Breast epithelium (tissue), 4 donors: ENCODE measurements around the gene FBXO46. TPM values are rescaled to one million over a fixed set of nuclear protein-coding genes. Genes with fewer than 3 reads are reported as not detected.
A peak's percentile ranks its signal among the peaks of the same experiment; 100 is the strongest.

Experiments
- DNase-seq, 2 donors: peaks; one replicate each; pipeline ENCODE4 v3.0.0-alpha.2; 2019; ENCODE audit warnings: low spot score in 2 of 2
- H3K27ac ChIP-seq, 2 donors: fragments of 200-600 bp; sonication (generic) in 1 of 2; one replicate each; pipeline ENCODE4 v1.5.1; 2016 to 2019; ENCODE audit warnings: mild to moderate bottlenecking in 1 of 2
- H3K27me3 ChIP-seq, 2 donors: fragments of 200-600 bp; sonication (generic) in 1 of 2; one replicate each; pipeline versions ENCODE4 v1.5.1 to v1.6.0; 2017 to 2019; ENCODE audit warnings: control low read depth in 1 of 2, mild to moderate bottlenecking in 1 of 2
- H3K36me3 ChIP-seq: fragments of 200-600 bp; one replicate; pipeline ENCODE4 v1.5.1; 2019
- H3K4me1 ChIP-seq, 2 donors: fragments of 200-600 bp; sonication (generic); one replicate each; pipeline ENCODE4 v1.5.1; 2016 to 2019; ENCODE audit warnings: control low read depth in 1 of 2
- H3K4me3 ChIP-seq, 3 donors: fragments of 200-600 bp; sonication (generic); 1 replicate in 2 of 3; 2 replicates in 1 of 3; pipeline ENCODE4 v1.5.1; 2016 to 2019; ENCODE audit warnings: mild to moderate bottlenecking in 3 of 3, moderate library complexity in 2 of 3
- H3K9me3 ChIP-seq, 2 donors: fragments of 200-600 bp; sonication (generic) in 1 of 2; one replicate each; pipeline ENCODE4 v1.5.1; 2016 to 2019; ENCODE audit warnings: control low read depth in 1 of 2
- POLR2A ChIP-seq: fragments of 450-650 bp; IDR thresholded peaks from one replicate; pipeline ENCODE4 v1.6.1; 2016; ENCODE audit warnings: antibody characterized with exemption, mild to moderate bottlenecking, moderate library complexity
- POLR2AphosphoS5 ChIP-seq, 3 donors: sonication (generic); formaldehyde crosslinking; IDR thresholded peaks; one replicate each; pipeline ENCODE4 v1.6.1; 2017; ENCODE audit warnings: antibody characterized with exemption in 3 of 3
- intact Hi-C: fragments of 100-400 bp; cut with DNase I; formaldehyde crosslinking; loops from one replicate; pipeline ENCODE4 v1.15.1; 2023; ENCODE audit warnings: low total_unique reads
- total RNA-seq, 3 donors: library from RNA; depleted of rRNA; stranded (reverse); fragments of >200 nt; gene quantifications; one replicate each; pipeline ENCODE4 v1.1.0, GENCODE V29; 2016
- TF ChIP-seq, protein P1 (sequence below), 3 donors: fragments of 450-650 bp; IDR thresholded peaks; one replicate each; pipeline ENCODE4 v1.5.1; 2016 to 2017; ENCODE audit warnings: antibody characterized with exemption in 3 of 3, mild to moderate bottlenecking in 3 of 3, moderate library complexity in 3 of 3

The FBXO46 gene, protein sequence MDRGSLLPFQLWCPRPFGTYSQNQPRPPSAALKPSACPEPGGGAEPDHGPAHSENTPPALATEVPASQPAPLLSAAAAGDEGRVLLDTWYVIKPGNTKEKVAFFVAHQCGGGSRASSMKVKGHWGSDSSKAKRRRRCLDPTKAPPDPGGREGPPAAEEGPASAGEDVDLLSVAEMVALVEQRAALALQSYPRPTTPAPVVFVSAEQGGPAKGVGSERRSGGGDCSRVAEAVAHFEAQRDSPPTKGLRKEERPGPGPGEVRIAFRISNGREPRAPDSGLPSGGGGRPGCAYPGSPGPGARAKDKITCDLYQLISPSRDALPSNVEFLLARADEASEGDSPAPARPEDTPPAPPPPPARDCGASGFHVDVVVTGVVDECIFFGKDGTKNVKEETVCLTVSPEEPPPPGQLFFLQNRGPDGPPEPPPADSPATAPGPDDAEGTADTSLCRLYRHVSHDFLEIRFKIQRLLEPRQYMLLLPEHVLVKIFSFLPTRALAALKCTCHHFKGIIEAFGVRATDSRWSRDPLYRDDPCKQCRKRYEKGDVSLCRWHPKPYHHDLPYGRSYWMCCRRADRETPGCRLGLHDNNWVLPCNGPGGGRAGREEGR
- 10 to 100 TPM in 2 of 3 donors, 1 to 10 TPM in 1; 8.0 to 15.1 (median 13.8) TPM for total RNA-seq

DNA sequence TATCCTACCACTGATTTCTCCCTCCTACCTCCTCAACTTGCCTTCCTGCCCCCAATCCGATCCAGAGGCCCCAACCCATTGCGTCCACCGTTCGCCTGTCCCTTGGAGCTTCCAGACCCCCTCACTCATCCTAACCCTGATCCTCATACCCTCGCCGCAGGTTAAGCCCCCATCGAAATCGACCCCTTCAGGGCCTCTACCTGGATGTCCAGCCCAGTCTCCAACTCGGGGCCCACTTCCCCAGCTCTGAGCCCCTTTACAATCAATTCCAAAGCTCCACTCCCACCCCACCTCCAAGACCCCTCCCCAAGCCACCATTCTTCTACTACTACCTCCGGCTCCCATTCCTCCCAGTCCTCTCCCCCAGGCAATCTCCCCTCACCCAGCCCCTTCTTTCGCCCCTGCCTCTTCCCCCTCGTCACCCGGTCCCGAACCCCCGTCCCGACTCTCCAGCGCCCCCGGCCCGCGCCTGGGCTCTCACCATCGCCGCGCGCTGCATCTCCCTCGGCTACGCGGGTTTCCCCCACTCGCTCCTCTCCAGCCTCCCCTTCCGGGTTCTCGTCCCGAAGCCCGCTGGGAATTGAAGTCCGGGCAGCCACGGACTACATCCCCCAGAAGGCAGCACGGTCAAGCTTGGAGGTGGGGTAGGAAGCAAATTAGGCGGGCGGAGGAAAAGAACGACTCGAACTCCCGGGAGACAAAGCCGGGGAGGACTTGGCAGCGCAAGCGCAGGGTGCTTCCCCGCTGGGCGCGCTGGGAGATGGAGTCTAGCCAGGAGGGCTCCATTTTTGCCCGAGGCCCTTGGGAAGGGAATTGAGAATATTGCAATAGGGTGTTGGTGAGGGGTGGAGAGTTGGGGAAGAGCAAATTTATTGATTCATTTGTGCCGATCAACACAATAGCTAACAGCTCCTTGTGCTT is at the start of gene FBXO46:
Gene FBXO46, minus strand, starts transcription at position 529 of the 921 bp plus-strand sequence. CDS start 17,401 bp downstream, outside the sequence.
- peak; percentile 93 to 95 (median 94) for TF ChIP-seq POLR2AphosphoS5 (IDR thresholded peaks at IDR 0.05)
- TF ChIP-seq POLR2A: peak; percentile 87
- TF ChIP-seq, protein P1, sequence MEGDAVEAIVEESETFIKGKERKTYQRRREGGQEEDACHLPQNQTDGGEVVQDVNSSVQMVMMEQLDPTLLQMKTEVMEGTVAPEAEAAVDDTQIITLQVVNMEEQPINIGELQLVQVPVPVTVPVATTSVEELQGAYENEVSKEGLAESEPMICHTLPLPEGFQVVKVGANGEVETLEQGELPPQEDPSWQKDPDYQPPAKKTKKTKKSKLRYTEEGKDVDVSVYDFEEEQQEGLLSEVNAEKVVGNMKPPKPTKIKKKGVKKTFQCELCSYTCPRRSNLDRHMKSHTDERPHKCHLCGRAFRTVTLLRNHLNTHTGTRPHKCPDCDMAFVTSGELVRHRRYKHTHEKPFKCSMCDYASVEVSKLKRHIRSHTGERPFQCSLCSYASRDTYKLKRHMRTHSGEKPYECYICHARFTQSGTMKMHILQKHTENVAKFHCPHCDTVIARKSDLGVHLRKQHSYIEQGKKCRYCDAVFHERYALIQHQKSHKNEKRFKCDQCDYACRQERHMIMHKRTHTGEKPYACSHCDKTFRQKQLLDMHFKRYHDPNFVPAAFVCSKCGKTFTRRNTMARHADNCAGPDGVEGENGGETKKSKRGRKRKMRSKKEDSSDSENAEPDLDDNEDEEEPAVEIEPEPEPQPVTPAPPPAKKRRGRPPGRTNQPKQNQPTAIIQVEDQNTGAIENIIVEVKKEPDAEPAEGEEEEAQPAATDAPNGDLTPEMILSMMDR (IDR thresholded peaks at IDR 0.05): no peak
- intact Hi-C loops: no loop called here

DNA sequence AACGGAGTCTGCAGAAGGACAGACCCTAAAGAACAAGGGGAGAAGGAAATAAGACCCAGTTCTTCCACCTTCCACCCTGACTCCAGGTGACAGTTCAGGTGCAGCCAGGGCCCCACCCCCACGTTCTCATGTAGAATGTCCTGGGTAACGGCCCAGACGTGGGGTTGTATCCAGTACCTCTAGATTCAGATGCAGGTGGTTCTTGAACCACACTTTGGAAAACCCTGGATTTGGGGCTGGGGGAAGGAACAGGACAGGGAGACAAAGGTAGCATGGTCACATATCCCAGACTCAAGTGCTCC is 49.4 kb upstream of the FBXO46 start:
- peaks cover 22 to 25% of the 10 kb centered on the region in 2 donors for H3K4me1 ChIP-seq
- no peaks in the 10 kb centered on the region for H3K27me3 ChIP-seq

More for the DNA sequence above, at the start of gene FBXO46:
- H3K4me3 ChIP-seq: peak within 1 kb of the TSS; percentile 71 to 91 (median 85)
- no peaks in the 10 kb centered on the region for H3K27me3 ChIP-seq
- peak; percentile 96 to 97 for DNase-seq
- no peaks in the 10 kb centered on the region for H3K36me3 ChIP-seq
- no peaks in the 10 kb centered on the region for H3K9me3 ChIP-seq
- peak within 1 kb of the TSS; percentile 71 to 91 for H3K27ac ChIP-seq
- peaks cover 0 to 5% of the 10 kb centered on the region in 2 donors for H3K4me1 ChIP-seq

DNA sequence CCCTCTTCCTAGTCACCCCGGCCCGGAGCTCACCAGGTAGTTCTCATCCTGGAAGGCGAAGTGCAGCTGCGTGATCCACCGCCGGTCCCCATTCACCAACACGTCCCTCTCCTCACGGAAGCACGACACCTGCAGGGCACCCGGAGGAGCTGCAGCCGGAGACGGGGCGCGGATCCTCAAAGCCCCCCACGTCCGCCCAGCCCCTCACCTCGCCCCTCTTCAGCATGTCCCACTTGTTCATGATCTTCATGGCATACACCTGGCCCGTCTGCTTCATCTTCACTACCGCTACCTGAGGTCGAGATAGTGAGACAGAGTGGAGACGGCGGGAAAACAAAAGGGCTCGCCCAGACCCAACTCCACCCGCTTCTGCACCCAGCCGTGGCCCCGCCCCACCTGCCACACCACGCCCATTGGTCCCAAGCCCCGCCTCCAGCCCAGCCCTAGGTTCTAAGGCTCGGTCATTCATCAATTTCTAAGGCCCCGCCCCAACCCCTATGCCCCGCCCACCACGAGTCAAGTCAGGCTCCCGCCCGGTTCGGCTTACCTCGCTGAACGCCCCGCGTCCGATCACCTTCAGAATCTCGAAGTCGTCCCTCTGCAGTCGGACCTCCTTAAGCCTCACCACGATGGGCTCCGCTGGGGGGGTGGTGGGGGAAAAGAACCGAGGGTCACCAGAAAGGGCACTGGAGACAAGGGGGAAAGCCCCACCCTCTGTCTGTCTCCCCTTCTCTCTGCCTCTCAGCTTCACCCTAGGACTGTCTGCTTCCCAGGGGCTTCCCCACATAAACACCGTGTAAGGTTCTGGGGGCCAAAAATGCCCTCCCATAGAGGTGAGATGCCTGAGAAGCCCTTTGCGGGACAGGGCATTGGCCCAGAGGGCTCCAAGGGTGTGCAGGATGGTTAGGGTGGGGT is 48.8 kb upstream of the FBXO46 start:
- Histone ChIP-seq H3K9me3 (no peaks in the 10 kb centered on the region), H3K4me1 (peaks cover 22 to 25% of the 10 kb centered on the region in 2 donors), H3K36me3 (peaks cover 6% of the 10 kb centered on the region), H3K4me3 (peak overlapping the region; percentile 7 to 57 (median 40)), H3K27ac (peak overlapping the region; percentile 61 to 92), H3K27me3 (no peaks in the 10 kb centered on the region)
- intact Hi-C loops: no loop called here
- TF ChIP-seq POLR2A (no peak), POLR2AphosphoS5 (IDR thresholded peaks at IDR 0.05) (no peak)
- TF ChIP-seq, protein P1 (IDR thresholded peaks at IDR 0.05): peak; percentile 38 to 85 (median 59)
- DNase-seq: peak; percentile 91 to 92

More for the DNA sequence above, 49.4 kb upstream of the FBXO46 start:
- no peaks in the 10 kb centered on the region for H3K9me3 ChIP-seq
- peaks cover 6% of the 10 kb centered on the region for H3K36me3 ChIP-seq
- intact Hi-C loops: no loop called here
- no peak for DNase-seq
- H3K27ac ChIP-seq: peak overlapping the region; percentile 61 to 92
- TF ChIP-seq, protein P1 (IDR thresholded peaks at IDR 0.05): no peak
- no peak for TF ChIP-seq POLR2AphosphoS5 (IDR thresholded peaks at IDR 0.05)
- TF ChIP-seq POLR2A: no peak
- peak overlapping the region; percentile 40 to 57 (median 55) for H3K4me3 ChIP-seq

DNA sequence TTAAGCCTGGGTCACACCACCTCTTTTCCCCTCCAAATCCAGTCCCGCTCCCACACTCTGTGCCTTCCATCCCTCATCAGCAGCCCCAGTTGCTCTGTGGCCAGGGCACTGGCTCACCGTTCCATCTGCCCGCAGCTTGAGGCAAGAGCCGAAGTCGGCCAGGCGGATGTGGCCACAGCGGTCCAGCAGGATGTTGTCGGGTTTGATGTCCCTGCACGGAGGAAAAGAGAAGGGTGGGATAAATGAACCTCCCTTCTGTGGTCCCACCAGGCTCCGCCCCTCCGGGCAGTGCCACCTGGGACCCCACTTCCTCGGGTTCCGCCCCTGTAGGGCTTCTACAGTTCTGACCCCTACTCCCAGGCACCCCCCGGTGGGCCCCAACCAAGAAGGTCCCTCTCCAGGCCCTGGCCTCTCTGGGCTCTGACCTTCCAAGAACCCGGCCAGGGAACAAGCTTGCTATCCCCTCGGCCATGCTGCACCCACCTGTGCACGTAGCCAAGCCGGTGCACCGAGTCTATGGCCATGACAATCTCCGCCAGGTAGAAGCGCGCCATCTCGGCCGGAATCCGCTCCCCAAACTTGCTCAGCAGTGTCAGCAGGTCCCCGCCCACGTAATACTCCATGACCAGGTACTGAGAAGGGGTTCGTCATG is 47.4 kb upstream of the FBXO46 start:
- Histone ChIP-seq H3K4me3 (no peak overlapping the region), H3K27me3 (no peaks in the 10 kb centered on the region), H3K27ac (no peak overlapping the region), H3K4me1 (peaks cover 14 to 16% of the 10 kb centered on the region in 2 donors), H3K9me3 (no peaks in the 10 kb centered on the region), H3K36me3 (peaks cover 6% of the 10 kb centered on the region)
- no peak for DNase-seq
- intact Hi-C loops: no loop called here
- no peak for TF ChIP-seq POLR2A
- TF ChIP-seq, protein P1 (IDR thresholded peaks at IDR 0.05): no peak
- no peak for TF ChIP-seq POLR2AphosphoS5 (IDR thresholded peaks at IDR 0.05)
